ENCODE data around the gene SCGB1D1. TPM values are rescaled to one million over a fixed set of nuclear protein-coding genes. Genes with fewer than 3 reads are reported as not detected.
"Not testable (repeated sequence)": the region's sequence is repeated elsewhere in the genome, so short reads cannot be mapped to it uniquely, and the experiment has no call there.

SCGB1D1 gene
- total RNA-seq, 1 donor = not detected

GRCh38 chr11:62195945-62196344 lies 5.9 kb downstream of the SCGB1D1 start:
- Histone ChIP-seq H4K20me1 (ENCODE audit: insufficient read depth, low read length) (no peaks in the 10 kb centered on the region), H3K27ac (ENCODE audit: low read depth, low read length) (no peak overlapping the region), H3K79me2 (ENCODE audit: insufficient read depth, low read length) (no peaks in the 10 kb centered on the region), H3K9me3 (ENCODE audit: low read depth, low read length) (no peaks in the 10 kb centered on the region), H3K27me3 (ENCODE audit: insufficient read depth, low read length) (peaks cover 3% of the 10 kb centered on the region), H2AFZ (ENCODE audit: low read length) (no peak overlapping the region), H3K4me1 (ENCODE audit: insufficient read depth, low read length) (no peaks in the 10 kb centered on the region), H3K4me3 (ENCODE audit: insufficient read depth, low read length) (no peak overlapping the region), H3K36me3 (ENCODE audit: insufficient read depth, low read length) (no peaks in the 10 kb centered on the region), H3K4me2 (ENCODE audit: insufficient read depth, low read length) (no peak overlapping the region)
- DNase-seq (ENCODE audit: insufficient read length, low spot score, missing footprints) = peak; percentile 14
- no peak for TF ChIP-seq CTCF (IDR thresholded peaks at IDR 0.05; ENCODE audit: extremely low read depth, low read depth, low read length)

- not testable (repeated sequence) for H3K4me1 ChIP-seq (ENCODE audit: insufficient read depth, low read length); H3K4me3 ChIP-seq (ENCODE audit: insufficient read depth, low read length); H3K79me2 ChIP-seq (ENCODE audit: insufficient read depth, low read length)
Measured at GRCh38 chr11:62197400-62197799, 7.4 kb downstream of the SCGB1D1 start.

GRCh38 chr11:62201376-62201775 lies 11.4 kb downstream of the SCGB1D1 start:
- no peak for TF ChIP-seq CTCF (IDR thresholded peaks at IDR 0.05; ENCODE audit: extremely low read depth, low read depth, low read length)
- Histone ChIP-seq H3K4me1 (ENCODE audit: insufficient read depth, low read length) (no peaks in the 10 kb centered on the region), H3K4me3 (ENCODE audit: insufficient read depth, low read length) (no peak overlapping the region), H4K20me1 (ENCODE audit: insufficient read depth, low read length) (no peaks in the 10 kb centered on the region), H3K27me3 (ENCODE audit: insufficient read depth, low read length) (peaks cover 11% of the 10 kb centered on the region), H3K4me2 (ENCODE audit: insufficient read depth, low read length) (no peak overlapping the region), H3K9me3 (ENCODE audit: low read depth, low read length) (no peaks in the 10 kb centered on the region), H3K79me2 (ENCODE audit: insufficient read depth, low read length) (no peaks in the 10 kb centered on the region), H3K36me3 (ENCODE audit: insufficient read depth, low read length) (no peaks in the 10 kb centered on the region), H2AFZ (ENCODE audit: low read length) (no peak overlapping the region), H3K27ac (ENCODE audit: low read depth, low read length) (no peak overlapping the region)
- DNase-seq (ENCODE audit: insufficient read length, low spot score, missing footprints) = no peak

More at GRCh38 chr11:62197400-62197799, 7.4 kb downstream of the SCGB1D1 start:
- H3K9me3 ChIP-seq (ENCODE audit: low read depth, low read length); H3K36me3 ChIP-seq (ENCODE audit: insufficient read depth, low read length); H2AFZ ChIP-seq (ENCODE audit: low read length); H3K27ac ChIP-seq (ENCODE audit: low read depth, low read length); H4K20me1 ChIP-seq (ENCODE audit: insufficient read depth, low read length); H3K4me2 ChIP-seq (ENCODE audit: insufficient read depth, low read length); H3K27me3 ChIP-seq (ENCODE audit: insufficient read depth, low read length); DNase-seq (ENCODE audit: insufficient read length, low spot score, missing footprints): not testable (repeated sequence)

GRCh38 chr11:62202910-62203309 lies 12.9 kb downstream of the SCGB1D1 start:
- no peaks in the 10 kb centered on the region for H4K20me1 ChIP-seq (ENCODE audit: insufficient read depth, low read length)
- peaks cover 11% of the 10 kb centered on the region for H3K27me3 ChIP-seq (ENCODE audit: insufficient read depth, low read length)
- no peaks in the 10 kb centered on the region for H3K79me2 ChIP-seq (ENCODE audit: insufficient read depth, low read length)
- no peak overlapping the region for H3K27ac ChIP-seq (ENCODE audit: low read depth, low read length)
- no peak for TF ChIP-seq CTCF (IDR thresholded peaks at IDR 0.05; ENCODE audit: extremely low read depth, low read depth, low read length)
- no peaks in the 10 kb centered on the region for H3K4me1 ChIP-seq (ENCODE audit: insufficient read depth, low read length)
- no peaks in the 10 kb centered on the region for H3K9me3 ChIP-seq (ENCODE audit: low read depth, low read length)
- H3K36me3 ChIP-seq (ENCODE audit: insufficient read depth, low read length) = no peaks in the 10 kb centered on the region
- no peak overlapping the region for H3K4me2 ChIP-seq (ENCODE audit: insufficient read depth, low read length)
- H3K4me3 ChIP-seq (ENCODE audit: insufficient read depth, low read length) = no peak overlapping the region
- H2AFZ ChIP-seq (ENCODE audit: low read length) = no peak overlapping the region
- DNase-seq (ENCODE audit: insufficient read length, low spot score, missing footprints) = no peak
